WERI-Rb-1 (cell line): Measurements from ENCODE around the gene EMC10.

Source experiments
- DNase-seq: peaks from one replicate; pipeline ENCODE4 v3.0.0-alpha.2; 2020
- H3K27ac ChIP-seq: fragments of 250-450 bp; sonication (Bioruptor Pico); 2 replicates; pipeline ENCODE4 v1.5.1; 2020; ENCODE audit warnings: mild to moderate bottlenecking, moderate library complexity
- H3K27me3 ChIP-seq: fragments of 250-450 bp; sonication (Bioruptor Pico); 2 replicates; pipeline ENCODE4 v1.5.1; 2021; ENCODE audit warnings: mild to moderate bottlenecking, low read depth, moderate library complexity; ENCODE audit not compliant: insufficient read depth, severe bottlenecking
- H3K36me3 ChIP-seq: fragments of 250-450 bp; sonication (Bioruptor Pico); 2 replicates; pipeline ENCODE4 v1.5.1; 2020; ENCODE audit warnings: mild to moderate bottlenecking, moderate library complexity
- H3K4me3 ChIP-seq: 2 replicates; pipeline ENCODE4 v1.5.1; 2011; ENCODE audit warnings: low read depth, mild to moderate bottlenecking, control low read depth, low read length
- H3K9me3 ChIP-seq: fragments of 250-450 bp; sonication (Bioruptor Pico); 2 replicates; pipeline ENCODE4 v1.5.1; 2021; ENCODE audit warnings: mild to moderate bottlenecking, moderate library complexity; ENCODE audit not compliant: severe bottlenecking
- TF ChIP-seq, protein P1 (sequence below): IDR thresholded peaks from 2 replicates; pipeline ENCODE4 v1.5.1; 2011; ENCODE audit warnings: low read depth, mild to moderate bottlenecking, control low read depth, inconsistent platforms, low read length

EMC10 gene

DNA sequence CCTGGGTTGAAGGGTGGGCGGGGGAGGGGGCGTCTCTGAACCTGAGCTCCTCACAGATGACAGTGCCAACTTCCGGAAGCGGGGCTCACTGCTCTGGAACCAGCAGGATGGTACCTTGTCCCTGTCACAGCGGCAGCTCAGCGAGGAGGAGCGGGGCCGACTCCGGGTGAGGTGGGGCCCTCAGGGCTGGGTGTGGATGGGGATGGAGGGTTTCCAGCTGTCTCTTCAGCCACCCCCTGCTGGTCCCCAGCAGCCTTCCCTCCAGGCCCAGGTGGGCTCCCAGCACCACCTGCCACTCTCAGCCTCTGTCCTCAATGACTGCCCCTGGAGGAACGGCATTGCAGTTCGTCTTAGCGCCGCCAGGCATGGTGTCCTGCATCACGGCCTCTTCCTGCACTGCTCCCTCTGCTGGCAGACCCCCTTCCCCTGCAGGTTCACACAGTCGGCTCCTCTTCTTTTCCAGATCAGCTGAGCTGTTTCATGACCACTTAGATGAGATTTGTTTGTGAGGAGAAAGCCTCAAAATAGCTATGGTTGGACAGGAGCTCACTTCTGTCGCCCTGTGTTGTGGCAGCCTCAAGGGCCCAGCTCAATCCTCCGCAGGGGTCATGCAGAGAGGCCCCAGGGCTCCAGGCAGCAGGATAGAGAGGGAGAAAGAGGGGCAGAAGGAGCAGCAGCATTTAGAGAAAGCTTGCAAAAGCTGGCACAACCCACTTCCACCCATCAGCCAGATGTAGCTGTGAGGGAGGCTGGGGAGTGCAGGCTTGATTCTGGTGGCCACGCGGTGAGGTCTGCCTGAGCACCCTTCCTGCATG is 2.8 kb downstream of the EMC10 start:
- H3K27me3 ChIP-seq = no peaks in the 10 kb centered on the region
- TF ChIP-seq, protein P1, sequence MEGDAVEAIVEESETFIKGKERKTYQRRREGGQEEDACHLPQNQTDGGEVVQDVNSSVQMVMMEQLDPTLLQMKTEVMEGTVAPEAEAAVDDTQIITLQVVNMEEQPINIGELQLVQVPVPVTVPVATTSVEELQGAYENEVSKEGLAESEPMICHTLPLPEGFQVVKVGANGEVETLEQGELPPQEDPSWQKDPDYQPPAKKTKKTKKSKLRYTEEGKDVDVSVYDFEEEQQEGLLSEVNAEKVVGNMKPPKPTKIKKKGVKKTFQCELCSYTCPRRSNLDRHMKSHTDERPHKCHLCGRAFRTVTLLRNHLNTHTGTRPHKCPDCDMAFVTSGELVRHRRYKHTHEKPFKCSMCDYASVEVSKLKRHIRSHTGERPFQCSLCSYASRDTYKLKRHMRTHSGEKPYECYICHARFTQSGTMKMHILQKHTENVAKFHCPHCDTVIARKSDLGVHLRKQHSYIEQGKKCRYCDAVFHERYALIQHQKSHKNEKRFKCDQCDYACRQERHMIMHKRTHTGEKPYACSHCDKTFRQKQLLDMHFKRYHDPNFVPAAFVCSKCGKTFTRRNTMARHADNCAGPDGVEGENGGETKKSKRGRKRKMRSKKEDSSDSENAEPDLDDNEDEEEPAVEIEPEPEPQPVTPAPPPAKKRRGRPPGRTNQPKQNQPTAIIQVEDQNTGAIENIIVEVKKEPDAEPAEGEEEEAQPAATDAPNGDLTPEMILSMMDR = peak; percentile 99
- peak; percentile 89 for DNase-seq
- H3K36me3 ChIP-seq = no peaks in the 10 kb centered on the region
- H3K4me3 ChIP-seq = no peak overlapping the region
- H3K9me3 ChIP-seq = no peaks in the 10 kb centered on the region
- H3K27ac ChIP-seq = no peak overlapping the region

DNA sequence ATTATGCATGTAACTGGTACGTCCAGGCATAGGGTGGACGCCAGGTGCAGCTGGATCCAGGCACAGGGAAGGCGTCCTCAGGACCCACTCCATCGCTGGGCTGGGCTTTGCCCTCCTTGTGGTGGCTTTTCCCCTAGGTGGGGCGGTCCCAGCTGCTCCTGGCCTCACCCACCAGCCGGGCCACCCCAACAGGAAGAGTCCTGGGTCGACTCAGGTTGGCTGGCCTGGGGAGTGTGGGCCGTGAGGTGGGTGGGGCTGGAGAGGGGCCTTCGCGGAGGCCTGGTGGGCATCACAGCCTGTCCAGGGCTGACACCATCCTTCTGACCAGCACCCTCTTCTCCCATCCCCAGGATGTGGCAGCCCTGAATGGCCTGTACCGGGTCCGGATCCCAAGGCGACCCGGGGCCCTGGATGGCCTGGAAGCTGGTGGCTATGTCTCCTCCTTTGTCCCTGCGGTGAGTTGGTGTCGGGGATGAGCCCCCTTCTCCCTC is 3.5 kb downstream of the EMC10 start:
- no peak overlapping the region for H3K4me3 ChIP-seq
- H3K27me3 ChIP-seq = no peaks in the 10 kb centered on the region
- H3K9me3 ChIP-seq = no peaks in the 10 kb centered on the region

DNA sequence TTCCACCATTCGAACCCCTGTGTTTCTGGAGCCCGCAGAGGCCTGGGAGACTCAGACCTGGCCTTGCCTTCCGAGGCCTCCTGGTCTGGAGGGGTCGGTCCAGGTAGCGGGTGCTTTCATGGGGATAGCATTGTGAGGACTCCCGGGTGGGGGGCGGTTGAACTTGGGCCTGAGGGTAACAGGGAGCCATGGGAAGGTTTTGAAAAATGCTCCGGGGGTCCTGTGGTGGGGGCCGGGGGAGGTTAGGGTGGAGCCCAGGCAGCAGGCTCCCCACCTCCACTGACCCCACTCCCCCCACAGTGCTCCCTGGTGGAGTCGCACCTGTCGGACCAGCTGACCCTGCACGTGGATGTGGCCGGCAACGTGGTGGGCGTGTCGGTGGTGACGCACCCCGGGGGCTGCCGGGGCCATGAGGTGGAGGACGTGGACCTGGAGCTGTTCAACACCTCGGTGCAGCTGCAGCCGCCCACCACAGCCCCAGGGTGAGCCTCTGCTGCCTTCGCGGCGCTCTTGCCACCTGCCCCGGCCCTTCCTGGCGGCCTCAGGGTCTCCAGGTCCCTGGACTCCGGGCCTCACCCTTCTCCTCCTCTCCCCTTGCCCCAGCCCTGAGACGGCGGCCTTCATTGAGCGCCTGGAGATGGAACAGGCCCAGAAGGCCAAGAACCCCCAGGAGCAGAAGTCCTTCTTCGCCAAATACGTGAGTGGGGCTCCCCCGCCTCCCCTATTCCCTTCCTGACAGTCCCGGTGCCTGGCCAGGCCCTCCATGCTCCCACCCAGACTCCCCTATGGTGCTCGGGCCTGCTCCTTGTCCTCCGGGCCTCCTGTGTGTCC is 4.2 kb downstream of the EMC10 start:
- Histone ChIP-seq H3K27ac (no peak overlapping the region), H3K9me3 (no peaks in the 10 kb centered on the region), H3K27me3 (no peaks in the 10 kb centered on the region), H3K4me3 (no peak overlapping the region), H3K36me3 (no peaks in the 10 kb centered on the region)
- TF ChIP-seq, protein P1 = no peak
- DNase-seq = no peak

More for the DNA sequence above, 3.5 kb downstream of the EMC10 start:
- Histone ChIP-seq H3K27ac (no peak overlapping the region), H3K36me3 (no peaks in the 10 kb centered on the region)
- DNase-seq = no peak
- TF ChIP-seq, protein P1 = no peak

DNA sequence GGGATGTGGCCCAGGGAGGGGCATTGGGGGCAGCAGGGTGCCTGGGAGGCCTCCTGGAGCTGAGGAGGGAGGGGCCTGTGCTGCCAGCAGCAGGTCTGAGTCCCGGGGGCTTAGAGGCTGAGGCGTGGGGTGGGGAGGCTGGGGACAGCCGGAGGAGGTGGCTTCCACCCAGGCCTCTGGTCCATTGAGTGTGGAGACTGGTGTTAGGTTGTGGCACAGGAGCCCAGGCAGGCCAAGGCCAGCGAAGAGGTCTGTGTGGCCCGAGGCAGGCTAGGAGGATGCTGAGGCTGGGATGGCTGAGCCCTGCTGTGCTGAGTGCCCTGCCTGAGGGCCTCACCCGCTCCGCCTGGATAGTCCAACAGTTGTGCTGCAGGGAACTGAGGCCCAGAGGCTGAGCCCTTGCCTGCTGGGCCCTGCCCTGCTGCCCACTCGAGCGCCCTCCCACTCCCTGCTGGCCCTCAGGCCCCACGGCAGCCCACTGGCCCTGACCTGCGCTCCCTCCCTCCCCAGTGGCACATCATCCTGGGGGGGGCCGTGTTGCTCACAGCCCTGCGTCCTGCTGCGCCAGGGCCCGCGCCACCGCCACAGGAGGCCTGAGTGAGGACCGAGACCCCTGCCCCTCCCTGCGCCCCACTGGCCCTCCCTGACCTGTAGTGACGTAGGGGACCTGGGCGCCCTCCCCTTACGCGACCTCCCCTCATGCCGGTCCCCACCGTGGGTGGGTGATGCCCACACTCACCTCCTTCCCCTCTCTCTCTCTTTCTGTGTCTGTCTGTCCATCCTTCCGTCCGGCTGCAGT is 5.2 kb downstream of the EMC10 start:
- DNase-seq = no peak
- Histone ChIP-seq H3K9me3 (peaks cover 5% of the 10 kb centered on the region), H3K27me3 (no peaks in the 10 kb centered on the region), H3K4me3 (no peak overlapping the region), H3K36me3 (peaks cover 5% of the 10 kb centered on the region; the same call in 1 of the 2 replicates), H3K27ac (no peak overlapping the region)
- TF ChIP-seq, protein P1 = no peak

DNA sequence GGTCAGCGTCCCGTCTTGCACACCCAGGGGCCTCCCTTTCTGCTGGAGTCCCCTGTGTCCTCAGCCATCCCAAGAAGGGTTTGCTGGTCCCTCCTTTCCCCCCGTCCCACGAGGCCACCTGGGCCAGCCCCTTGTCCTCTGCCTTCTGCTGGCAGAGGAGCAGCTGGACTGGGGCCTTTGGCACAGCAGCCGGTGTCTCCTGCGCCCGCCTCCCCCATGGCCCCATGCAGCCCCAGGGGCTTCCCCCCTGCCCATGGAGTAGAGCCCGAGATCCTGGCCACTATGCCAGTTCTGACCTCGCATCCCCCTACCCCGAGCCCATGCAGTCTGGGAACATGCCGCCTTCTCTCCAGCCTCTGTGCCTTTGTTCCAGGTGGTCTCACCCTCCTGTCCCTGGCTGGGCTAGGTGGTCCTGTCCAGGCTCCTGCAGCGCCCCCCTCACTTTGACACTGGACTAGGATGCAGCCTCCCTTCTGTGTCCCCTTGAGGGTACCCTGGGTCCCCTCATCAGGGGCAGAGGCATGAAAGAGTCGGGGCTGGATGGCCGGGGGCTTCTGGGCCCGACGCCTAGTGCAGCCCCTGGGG is 6.1 kb downstream of the EMC10 start:
- H3K9me3 ChIP-seq = peaks cover 12% of the 10 kb centered on the region
- H3K27me3 ChIP-seq = no peaks in the 10 kb centered on the region
- peaks cover 13% of the 10 kb centered on the region for H3K36me3 ChIP-seq
- H3K4me3 ChIP-seq = no peak overlapping the region
- TF ChIP-seq, protein P1 = no peak
- no peak overlapping the region for H3K27ac ChIP-seq
- no peak for DNase-seq
